Stromal cell of bone marrow (primary cell): ENCODE data around the gene MYOC.
"Not testable (repeated sequence)": the region's sequence is repeated elsewhere in the genome, so short reads cannot be mapped to it uniquely, and the experiment has no call there.

ENCODE experiments used
- DNase-seq: peaks from one replicate; pipeline ENCODE4 v3.0.0-alpha.2; 2012; ENCODE audit warnings: low read depth

MYOC gene

DNA sequence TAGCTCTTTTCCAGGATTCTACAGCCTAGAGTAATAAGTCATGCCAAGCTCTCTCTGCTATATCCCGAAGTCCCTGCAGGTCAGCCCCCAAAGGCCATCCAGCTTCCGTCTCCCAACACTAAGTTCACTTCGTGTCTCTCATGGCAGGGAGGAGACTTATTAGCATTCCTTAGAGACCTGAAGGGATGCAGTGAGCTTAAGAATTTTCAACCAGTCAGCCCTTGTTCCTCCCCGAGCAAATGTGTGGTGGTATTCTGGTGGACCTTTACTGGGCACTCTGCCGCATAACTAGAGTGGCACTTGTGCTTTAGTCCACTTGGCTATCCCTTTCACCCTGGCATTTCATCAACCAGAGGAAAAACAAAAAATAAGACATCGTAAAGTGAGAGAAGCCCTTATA lies 49.4 kb downstream of the MYOC start:
- not testable (repeated sequence) for DNase-seq

DNA sequence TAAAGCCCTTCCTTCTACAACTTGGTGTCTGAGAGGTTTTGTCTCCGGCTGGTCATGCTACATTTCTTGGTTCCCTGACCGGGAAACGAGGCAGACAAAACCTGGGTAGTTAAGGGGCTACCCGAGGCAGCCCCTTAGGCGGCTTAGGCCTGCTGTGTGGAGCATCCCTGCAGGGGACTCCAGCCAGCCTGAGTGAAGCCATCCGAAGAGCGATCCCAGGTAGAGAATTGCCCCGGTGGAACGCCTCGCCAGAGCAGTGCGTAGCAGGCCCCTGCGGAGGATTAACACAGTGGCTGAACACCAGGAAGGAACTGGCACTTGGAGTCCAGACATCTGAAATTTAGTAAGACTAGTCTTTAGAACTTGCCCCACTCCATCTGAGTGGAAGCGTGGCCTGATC lies 51.6 kb downstream of the MYOC start:
- DNase-seq: no peak

DNA sequence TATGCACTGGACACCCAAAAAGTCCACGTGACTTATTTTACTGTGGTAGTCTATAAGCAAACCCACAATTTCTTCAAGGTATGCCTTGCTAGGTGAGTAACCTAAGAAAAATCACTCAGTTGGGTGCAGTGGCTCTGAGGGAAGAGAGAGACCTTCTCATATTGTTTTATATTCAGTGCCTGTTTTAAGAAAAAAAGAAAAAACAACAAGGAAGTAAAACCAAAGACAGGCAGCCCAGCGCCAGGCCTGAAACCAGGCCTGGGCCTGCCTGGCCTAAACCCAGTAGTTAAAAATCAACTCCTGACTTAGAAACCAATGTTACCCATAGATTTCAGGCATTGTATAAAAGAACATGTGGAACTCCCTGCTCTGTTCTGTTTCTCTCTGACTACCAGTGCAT lies 52.2 kb downstream of the MYOC start:
- not testable (repeated sequence) for DNase-seq

- no peak for DNase-seq
Observed at GRCh38 chr1:171597203-171597602, 55.3 kb downstream of the MYOC start.

GRCh38 chr1:171596705-171597104 lies 55.8 kb downstream of the MYOC start:
- DNase-seq: no peak

DNA sequence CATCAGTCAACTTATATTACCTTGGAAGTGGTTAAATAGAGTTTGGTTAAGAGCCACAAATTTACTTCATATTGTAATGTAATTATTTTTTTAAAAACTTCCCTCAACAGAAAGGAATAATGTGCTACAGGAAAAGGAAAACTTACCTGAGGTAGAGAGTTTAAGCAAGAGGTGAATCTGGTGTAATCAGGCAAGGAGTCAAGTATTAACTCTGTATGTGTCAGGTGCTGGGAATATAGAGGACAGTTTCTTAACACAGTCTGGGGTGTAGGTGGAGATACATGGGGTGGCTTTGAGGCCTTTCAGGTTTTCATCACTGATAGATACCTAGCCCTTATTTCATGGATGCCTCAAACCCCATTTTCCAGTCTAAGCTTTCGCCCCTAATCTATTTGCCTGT lies 56.4 kb downstream of the MYOC start:
- no peak for DNase-seq

GRCh38 chr1:171595324-171595723 lies 57.2 kb downstream of the MYOC start:
- DNase-seq: peak; percentile 15

DNA sequence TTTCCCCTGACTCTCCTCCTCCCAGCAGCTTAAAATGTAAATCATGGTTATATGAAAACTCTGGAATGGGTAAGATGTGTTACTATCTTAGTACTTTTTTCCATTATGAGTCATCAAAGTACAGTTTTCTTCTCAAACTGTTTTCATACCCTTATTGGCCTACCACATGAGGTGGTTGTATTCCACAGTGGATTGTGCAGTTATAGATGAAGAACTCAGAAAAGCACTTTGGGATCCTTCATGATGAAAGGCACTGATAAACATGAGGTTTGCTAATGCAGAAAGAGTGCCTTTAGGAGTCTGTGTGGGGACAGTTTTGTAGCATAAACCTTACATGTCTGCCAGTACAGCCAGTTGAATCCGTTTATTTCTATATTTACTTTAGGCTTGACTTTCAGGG lies 62.5 kb downstream of the MYOC start:
- peak; percentile 65 for DNase-seq

GRCh38 chr1:171588230-171588629 lies 64.3 kb downstream of the MYOC start:
- DNase-seq: no peak

DNA sequence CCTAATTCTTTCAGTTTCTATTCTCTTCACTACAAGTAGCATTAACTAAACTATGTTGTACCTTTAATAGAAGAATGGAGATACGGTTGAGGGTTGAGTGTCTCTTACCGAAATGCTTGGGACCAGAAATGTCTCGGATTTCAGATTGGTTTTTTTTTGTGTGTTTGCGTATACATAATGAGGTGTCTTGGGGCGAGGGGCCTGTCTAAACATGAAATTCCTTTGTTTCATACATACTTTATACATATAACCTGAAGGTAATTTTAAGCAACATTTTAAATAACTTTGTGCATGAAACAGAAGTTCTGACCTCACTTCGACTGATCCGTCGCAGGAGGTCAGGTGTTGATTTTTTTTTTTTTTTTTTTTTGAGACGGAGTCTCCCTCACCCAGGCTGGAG lies 66.8 kb downstream of the MYOC start:
- DNase-seq: no peak
